Mesothelial cell of epicardium (in vitro differentiated cells): ENCODE data around the gene VEPH1. TPM values are rescaled to one million over a fixed set of nuclear protein-coding genes. Genes with fewer than 3 reads are reported as not detected.

ENCODE experiments used
- DNase-seq, 2 experiments: peaks; one replicate each; pipeline ENCODE4 v3.0.0; 2021; ENCODE audit warnings: low spot score in 2 of 2; ENCODE audit not compliant: unreplicated experiment in 2 of 2
- H3K27ac Mint-ChIP-seq: 2 replicates; pipeline ENCODE4 v1.8.0; 2021; ENCODE audit warnings: mixed read lengths
- H3K27me3 Mint-ChIP-seq: 2 replicates; pipeline ENCODE4 v1.8.0; 2021; ENCODE audit warnings: low read depth, mixed read lengths
- H3K36me3 Mint-ChIP-seq: 2 replicates; pipeline ENCODE4 v1.8.0; 2021; ENCODE audit warnings: mixed read lengths
- H3K4me1 Mint-ChIP-seq: 2 replicates; pipeline ENCODE4 v1.8.0; 2021; ENCODE audit warnings: mixed read lengths
- H3K4me3 Mint-ChIP-seq: 2 replicates; pipeline ENCODE4 v1.8.0; 2021; ENCODE audit warnings: mild to moderate bottlenecking, moderate library complexity, mixed read lengths
- H3K9me3 Mint-ChIP-seq: 2 replicates; pipeline ENCODE4 v1.8.0; 2021; ENCODE audit warnings: mixed read lengths
- CTCF ChIP-seq: fragments of 200-600 bp; sonication (generic); IDR thresholded peaks from one replicate; pipeline ENCODE4 v1.5.0; 2021; ENCODE audit warnings: antibody characterized with exemption; ENCODE audit not compliant: unreplicated experiment
- total RNA-seq: library from RNA; stranded (reverse); gene quantifications from 3 replicates; pipeline ENCODE4 v1.2.1, GENCODE V29; 2021

VEPH1 gene
- total RNA-seq, 1 donor from 2014 or later, result 10.2 TPM

GRCh38 chr3:157522648-157523047, 19.4 kb upstream of the VEPH1 start:
- DNase-seq, result no peak
- Mint-ChIP-seq H3K27ac (no peak overlapping the region), H3K36me3 (no peaks in the 10 kb centered on the region), H3K9me3 (peaks cover 3% of the 10 kb centered on the region), H3K27me3 (no peaks in the 10 kb centered on the region), H3K4me1 (peaks cover 3% of the 10 kb centered on the region), H3K4me3 (no peak overlapping the region)
- no peak for TF ChIP-seq CTCF

DNA sequence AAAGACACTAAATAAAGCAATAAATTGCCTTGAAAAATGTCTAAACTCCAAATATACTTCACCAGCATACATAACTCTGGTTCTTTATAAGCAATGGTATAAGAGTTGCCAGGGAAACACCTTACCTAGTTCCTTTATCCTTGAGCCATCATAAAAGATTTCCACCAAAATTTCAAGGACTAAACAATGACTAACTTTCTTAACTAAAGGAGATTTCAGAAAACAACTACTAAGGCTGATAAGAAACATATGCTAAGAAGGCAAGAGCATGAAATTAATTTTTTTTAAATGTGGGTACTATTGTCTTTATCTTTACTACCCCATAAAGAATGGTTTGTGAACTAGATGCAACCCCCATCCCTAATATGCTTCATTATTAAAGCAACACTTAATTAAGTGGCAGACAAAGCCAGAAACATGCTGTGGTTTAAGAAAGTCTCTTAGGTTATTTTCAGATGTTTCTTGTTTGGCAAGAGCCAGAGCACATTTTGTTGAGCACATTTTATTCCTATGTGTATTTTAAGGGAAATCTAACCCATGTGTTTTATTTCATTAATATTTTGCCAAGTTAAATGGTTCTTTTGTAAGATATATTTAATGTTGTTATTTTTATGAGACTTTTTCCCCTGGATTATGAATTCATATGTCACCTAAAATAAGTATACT, 17.4 kb upstream of the VEPH1 start:
- H3K36me3 Mint-ChIP-seq, result no peaks in the 10 kb centered on the region
- H3K27me3 Mint-ChIP-seq, result no peaks in the 10 kb centered on the region
- TF ChIP-seq CTCF, result no peak
- no peak overlapping the region for H3K4me3 Mint-ChIP-seq
- DNase-seq, result no peak
- H3K27ac Mint-ChIP-seq, result no peak overlapping the region
- peaks cover 3% of the 10 kb centered on the region for H3K9me3 Mint-ChIP-seq
- H3K4me1 Mint-ChIP-seq, result peaks cover 3% of the 10 kb centered on the region

DNA sequence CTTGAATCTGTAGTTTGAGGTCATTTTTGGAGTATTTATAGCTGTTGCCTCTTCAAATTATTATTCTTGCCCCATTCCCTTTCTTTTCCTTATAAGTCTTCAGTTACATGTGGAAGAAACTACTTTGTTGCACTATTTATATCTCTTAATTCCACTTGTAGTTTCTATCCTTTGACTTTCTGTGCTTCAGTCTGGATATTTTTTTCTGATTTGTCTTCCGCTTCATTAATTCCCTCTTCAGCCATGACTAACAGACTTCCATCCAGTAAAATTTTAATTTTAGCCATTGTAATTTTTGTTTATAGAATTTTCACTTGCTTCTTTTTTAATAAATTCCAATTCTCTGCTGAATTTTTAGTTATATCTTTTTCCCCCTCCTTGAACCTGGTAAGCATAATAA, 15.7 kb upstream of the VEPH1 start:
- no peak for DNase-seq
- Mint-ChIP-seq H3K27ac (no peak overlapping the region), H3K36me3 (no peaks in the 10 kb centered on the region), H3K4me3 (no peak overlapping the region), H3K4me1 (peaks cover 3% of the 10 kb centered on the region), H3K27me3 (no peaks in the 10 kb centered on the region), H3K9me3 (peaks cover 3% of the 10 kb centered on the region)
- no peak for TF ChIP-seq CTCF

DNA sequence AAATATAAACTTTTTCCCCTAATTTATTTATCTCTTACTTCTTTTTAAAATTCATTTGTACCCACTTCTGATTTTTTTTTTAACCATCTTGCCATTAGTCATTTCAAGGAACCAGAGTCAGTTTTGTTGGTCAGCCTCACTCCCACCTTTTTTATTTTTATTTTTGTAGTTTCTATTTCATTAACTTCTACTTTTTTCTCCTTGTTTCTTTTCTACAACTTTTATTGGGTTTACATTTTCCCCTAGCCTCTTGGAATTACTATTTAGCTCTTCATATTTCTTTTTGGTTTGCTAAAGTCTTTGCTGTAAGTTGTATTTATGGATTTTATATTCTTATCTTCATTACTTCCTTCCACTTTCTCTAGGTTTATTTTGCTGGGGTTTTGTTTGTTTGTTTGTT, 13.7 kb upstream of the VEPH1 start:
- Mint-ChIP-seq H3K9me3 (peaks cover 4% of the 10 kb centered on the region), H3K4me1 (peaks cover 3% of the 10 kb centered on the region), H3K27ac (no peak overlapping the region)

GRCh38 chr3:157515398-157515797, 12.2 kb upstream of the VEPH1 start:
- Mint-ChIP-seq H3K9me3 (peaks cover 7% of the 10 kb centered on the region), H3K27ac (no peak overlapping the region), H3K4me1 (peaks cover 2% of the 10 kb centered on the region), H3K4me3 (no peak overlapping the region), H3K27me3 (no peaks in the 10 kb centered on the region), H3K36me3 (no peaks in the 10 kb centered on the region)
- DNase-seq, result no peak
- TF ChIP-seq CTCF, result no peak

More for the DNA sequence above, 13.7 kb upstream of the VEPH1 start:
- no peak overlapping the region for H3K4me3 Mint-ChIP-seq
- DNase-seq, result no peak
- H3K27me3 Mint-ChIP-seq, result no peaks in the 10 kb centered on the region
- no peak for TF ChIP-seq CTCF
- H3K36me3 Mint-ChIP-seq, result no peaks in the 10 kb centered on the region
